Fibroblast of mammary gland (primary cell): ENCODE data around the gene UBE2E1.

Experiments used
- DNase-seq: peaks from one replicate; pipeline ENCODE4 v3.0.0-alpha.2; 2010; ENCODE audit warnings: low read depth
- H3K4me3 ChIP-seq: 2 replicates; pipeline ENCODE4 v1.5.1; 2011; ENCODE audit warnings: low read depth, mild to moderate bottlenecking, low read length, moderate library complexity; ENCODE audit not compliant: control insufficient read depth
- CTCF ChIP-seq: conservative IDR thresholded peaks from 2 replicates; pipeline ENCODE4 v1.5.1; 2011; ENCODE audit warnings: low read depth, low read length, inconsistent platforms; ENCODE audit not compliant: control insufficient read depth, insufficient read depth

The UBE2E1 gene

GRCh38 chr3:23793528-23794134 lies 12.1 kb upstream of the UBE2E1 start:
- H3K4me3 ChIP-seq = no peak overlapping the region
- TF ChIP-seq CTCF = no peak
- DNase-seq = no peak

- no peak overlapping the region for H3K4me3 ChIP-seq
- no peak for TF ChIP-seq CTCF
Measured at GRCh38 chr3:23795096-23795495, 10.7 kb upstream of the UBE2E1 start.

GRCh38 chr3:23796518-23796917 lies 9.2 kb upstream of the UBE2E1 start:
- H3K4me3 ChIP-seq = no peak overlapping the region
- no peak for DNase-seq
- TF ChIP-seq CTCF = no peak

More at GRCh38 chr3:23795096-23795495, 10.7 kb upstream of the UBE2E1 start:
- no peak for DNase-seq

GRCh38 chr3:23797491-23797890 lies 8.3 kb upstream of the UBE2E1 start:
- DNase-seq = no peak
- H3K4me3 ChIP-seq = no peak overlapping the region
- TF ChIP-seq CTCF = no peak

GRCh38 chr3:23798456-23798855 lies 7.3 kb upstream of the UBE2E1 start:
- H3K4me3 ChIP-seq = no peak overlapping the region
- no peak for TF ChIP-seq CTCF
- DNase-seq = no peak

GRCh38 chr3:23798876-23799275 lies 6.9 kb upstream of the UBE2E1 start:
- TF ChIP-seq CTCF = no peak

GRCh38 chr3:23800731-23801130 lies 5.0 kb upstream of the UBE2E1 start:
- H3K4me3 ChIP-seq = no peak overlapping the region
- peak; percentile 55 for DNase-seq
- TF ChIP-seq CTCF = peak; percentile 20

More at GRCh38 chr3:23798876-23799275, 6.9 kb upstream of the UBE2E1 start:
- no peak for DNase-seq
- no peak overlapping the region for H3K4me3 ChIP-seq
